LNCAP (cell line): ENCODE measurements around the gene GPR152.

Source experiments
- CTCF ChIP-seq: fragments of 450-650 bp; IDR thresholded peaks from 2 replicates; pipeline ENCODE4 v1.5.1; 2017; ENCODE audit warnings: mild to moderate bottlenecking

The GPR152 gene

GRCh38 chr11:67492069-67492727, 39.7 kb upstream of the GPR152 start:
- no peak for TF ChIP-seq CTCF

DNA sequence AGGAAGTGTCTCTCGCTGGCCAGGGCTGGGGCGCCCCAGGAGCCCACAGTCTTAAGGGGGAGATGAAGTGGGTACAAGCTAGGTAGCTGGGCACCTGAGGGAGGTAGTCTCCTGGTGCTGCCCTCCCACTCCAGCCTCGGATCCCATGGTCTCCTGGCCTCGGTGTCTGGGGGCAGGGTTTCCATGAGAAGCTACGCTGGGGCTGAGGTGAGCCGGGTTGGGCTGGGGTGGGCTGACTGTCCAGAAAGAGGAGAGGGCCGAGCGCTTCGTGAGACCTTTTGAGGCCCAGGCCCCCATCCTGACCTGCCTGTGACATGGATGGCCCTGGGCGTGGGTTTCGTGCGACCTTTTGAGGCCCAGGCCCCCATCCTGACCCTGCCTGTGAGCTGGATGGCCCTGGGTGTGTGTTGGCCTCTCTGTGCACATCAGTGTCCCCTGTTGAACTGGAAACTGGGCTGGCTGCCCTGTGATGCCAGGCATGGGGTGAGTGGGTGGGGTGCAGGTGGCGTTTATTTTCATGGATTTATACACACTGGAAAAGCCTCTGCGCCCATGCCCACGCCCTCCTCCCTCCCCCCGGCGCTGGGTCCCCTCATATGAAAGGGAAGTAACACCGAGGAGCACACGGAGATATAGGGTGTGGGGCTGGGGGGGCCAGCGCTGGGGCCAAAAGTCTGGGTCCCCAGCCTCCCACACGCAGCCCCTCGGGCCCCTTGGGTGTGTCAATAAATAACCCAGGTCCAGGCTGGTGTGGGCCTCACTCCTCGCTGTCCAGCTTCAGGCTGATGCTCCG, 38.9 kb upstream of the GPR152 start:
- TF ChIP-seq CTCF: no peak

DNA sequence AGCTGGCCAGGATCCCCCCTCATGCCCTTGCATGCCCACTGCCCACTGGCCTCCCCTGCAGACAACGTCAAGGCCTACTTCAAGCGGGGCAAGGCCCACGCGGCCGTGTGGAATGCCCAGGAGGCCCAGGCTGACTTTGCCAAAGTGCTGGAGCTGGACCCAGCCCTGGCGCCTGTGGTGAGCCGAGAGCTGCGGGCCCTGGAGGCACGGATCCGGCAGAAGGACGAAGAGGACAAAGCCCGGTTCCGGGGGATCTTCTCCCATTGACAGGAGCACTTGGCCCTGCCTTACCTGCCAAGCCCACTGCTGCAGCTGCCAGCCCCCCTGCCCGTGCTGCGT, 38.2 kb upstream of the GPR152 start:
- TF ChIP-seq CTCF: no peak

DNA sequence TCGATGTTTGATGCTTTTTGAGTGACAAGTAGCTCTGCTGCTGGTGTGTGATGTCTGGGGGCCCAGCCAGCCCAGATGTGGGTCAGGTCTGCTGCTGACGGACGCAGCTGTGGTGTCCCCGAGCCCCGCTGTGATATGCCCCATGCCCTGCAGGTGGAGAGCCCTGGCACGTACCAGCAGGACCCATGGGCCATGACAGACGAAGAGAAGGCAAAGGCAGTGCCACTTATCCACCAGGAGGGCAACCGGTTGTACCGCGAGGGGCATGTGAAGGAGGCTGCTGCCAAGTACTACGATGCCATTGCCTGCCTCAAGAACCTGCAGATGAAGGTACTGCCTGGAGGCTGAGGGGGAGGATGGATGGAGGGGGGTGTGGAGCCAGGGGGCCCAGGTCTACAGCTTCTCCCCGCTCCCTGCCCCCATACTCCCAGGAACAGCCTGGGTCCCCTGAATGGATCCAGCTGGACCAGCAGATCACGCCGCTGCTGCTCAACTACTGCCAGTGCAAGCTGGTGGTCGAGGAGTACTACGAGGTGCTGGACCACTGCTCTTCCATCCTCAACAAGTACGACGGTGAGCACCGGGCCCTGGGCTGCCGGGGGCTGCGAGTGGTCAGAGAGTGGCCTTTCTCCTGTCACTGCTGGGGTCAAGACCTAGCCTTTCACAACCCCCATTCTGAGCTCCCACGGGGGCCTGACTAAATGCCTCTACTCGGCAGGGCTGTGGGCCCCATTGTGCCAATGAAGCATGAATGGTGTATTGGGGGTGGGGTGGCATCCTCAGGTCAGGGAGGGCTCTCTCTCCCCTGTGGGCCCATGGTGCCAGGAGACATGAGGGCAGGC, 37.6 kb upstream of the GPR152 start:
- no peak for TF ChIP-seq CTCF

DNA sequence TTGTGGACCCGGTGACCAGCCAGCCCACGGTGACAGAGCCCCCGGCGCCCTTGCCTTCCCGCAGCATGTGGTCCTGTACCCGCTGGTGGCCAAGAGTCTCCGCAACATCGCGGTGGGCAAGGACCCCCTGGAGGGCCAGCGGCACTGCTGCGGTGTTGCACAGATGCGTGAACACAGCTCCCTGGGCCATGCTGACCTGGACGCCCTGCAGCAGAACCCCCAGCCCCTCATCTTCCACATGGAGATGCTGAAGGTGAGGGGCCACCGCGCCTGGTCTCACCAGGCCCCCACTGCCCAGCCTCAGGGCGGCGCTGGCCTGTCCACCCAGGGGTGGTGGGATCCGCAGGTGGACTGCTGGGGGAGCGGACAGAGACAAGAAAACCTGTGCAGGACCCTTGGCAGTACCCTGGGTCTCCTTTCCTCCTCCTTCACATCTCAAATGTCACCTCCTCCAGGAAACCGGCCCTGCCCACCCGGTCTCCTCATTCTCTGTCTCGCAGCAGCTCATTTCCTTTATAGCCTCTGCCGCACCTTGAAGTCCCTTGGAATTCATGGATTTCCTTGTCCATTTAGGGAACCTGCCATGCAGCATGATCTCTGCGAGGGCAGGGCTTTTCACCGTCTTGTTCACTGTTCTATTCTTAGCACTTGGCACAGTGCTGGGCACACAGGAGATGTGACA, 36.8 kb upstream of the GPR152 start:
- no peak for TF ChIP-seq CTCF

DNA sequence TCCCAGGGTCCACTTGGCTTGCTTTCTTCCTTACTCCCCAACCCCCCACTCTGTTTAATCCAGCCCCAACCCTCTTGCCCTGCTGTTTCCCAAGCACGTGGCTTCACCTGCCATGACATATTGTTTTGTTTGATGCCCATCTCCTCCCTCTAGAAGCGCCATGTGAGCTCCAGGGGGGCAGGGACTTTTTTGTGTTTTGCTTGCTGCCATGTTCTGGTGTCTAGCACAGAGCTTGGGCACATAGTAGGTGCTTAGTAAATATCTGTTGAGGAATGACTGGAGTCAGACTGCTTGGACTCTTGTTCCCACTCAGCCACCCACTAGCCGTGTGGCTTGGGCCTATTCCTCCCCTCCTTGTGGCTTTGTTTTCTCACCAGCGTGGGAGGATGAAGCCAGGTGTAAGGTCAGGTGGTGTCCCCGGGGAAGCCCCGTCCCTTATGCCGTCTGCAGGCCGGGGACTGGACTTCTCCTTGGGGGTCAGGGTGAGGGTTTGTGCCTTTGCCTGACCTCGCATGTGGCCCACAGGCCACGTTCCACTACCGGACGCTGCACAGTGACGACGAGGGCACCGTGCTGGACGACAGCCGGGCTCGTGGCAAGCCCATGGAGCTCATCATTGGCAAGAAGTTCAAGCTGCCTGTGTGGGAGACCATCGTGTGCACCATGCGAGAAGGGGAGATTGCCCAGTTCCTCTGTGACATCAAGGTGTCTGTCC, 34.1 kb upstream of the GPR152 start:
- TF ChIP-seq CTCF: no peak

GRCh38 chr11:67484847-67485311, 32.4 kb upstream of the GPR152 start:
- TF ChIP-seq CTCF: no peak
